Rectal smooth muscle tissue (tissue), 1 donor: ENCODE measurements around the gene PEX26.
A peak's percentile ranks its signal among the peaks of the same experiment; 100 is the strongest.
"Not testable (repeated sequence)": the region's sequence is repeated elsewhere in the genome, so short reads cannot be mapped to it uniquely, and the experiment has no call there.

Experiments used
- H3K27ac ChIP-seq: one replicate; pipeline ENCODE4 v1.7.0; 2013; ENCODE audit warnings: low read depth, low read length, inconsistent platforms
- H3K27me3 ChIP-seq: one replicate; pipeline ENCODE4 v1.7.0; 2013; ENCODE audit warnings: low read length; ENCODE audit not compliant: control insufficient read depth, insufficient read depth
- H3K36me3 ChIP-seq: one replicate; pipeline ENCODE4 v1.7.0; 2013; ENCODE audit warnings: low read length; ENCODE audit not compliant: control insufficient read depth, insufficient read depth
- H3K4me1 ChIP-seq: one replicate; pipeline ENCODE4 v1.7.0; 2013; ENCODE audit warnings: low read length; ENCODE audit not compliant: control insufficient read depth, insufficient read depth
- H3K4me3 ChIP-seq: one replicate; pipeline ENCODE4 v1.7.0; 2013; ENCODE audit warnings: low read length
- H3K9ac ChIP-seq: one replicate; pipeline ENCODE4 v1.7.0; 2013; ENCODE audit warnings: low read length

The PEX26 gene

DNA sequence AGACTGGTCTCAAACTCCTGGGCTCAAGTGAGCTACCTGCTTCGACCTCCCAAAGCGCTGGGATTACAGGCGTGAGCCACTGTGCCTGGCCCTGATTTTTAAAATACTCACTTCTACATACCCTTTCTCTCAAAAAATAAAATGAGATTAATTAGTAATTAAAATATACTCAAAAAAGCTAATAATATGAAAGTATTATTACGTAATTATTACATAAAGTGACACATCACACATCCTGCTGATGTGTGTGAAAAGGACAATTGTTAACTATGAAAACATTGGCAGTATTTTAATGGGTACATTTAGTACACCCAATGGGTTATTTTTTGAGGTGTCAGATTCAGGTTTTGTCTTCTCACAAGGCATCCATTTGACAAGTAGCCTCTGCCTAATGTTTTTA lies 32.0 kb upstream of the PEX26 start:
- Histone ChIP-seq H3K4me3 (no peak overlapping the region), H3K4me1 (peaks cover 6% of the 10 kb centered on the region), H3K27me3 (no peaks in the 10 kb centered on the region), H3K27ac (no peak overlapping the region), H3K36me3 (no peaks in the 10 kb centered on the region), H3K9ac (no peak overlapping the region)

DNA sequence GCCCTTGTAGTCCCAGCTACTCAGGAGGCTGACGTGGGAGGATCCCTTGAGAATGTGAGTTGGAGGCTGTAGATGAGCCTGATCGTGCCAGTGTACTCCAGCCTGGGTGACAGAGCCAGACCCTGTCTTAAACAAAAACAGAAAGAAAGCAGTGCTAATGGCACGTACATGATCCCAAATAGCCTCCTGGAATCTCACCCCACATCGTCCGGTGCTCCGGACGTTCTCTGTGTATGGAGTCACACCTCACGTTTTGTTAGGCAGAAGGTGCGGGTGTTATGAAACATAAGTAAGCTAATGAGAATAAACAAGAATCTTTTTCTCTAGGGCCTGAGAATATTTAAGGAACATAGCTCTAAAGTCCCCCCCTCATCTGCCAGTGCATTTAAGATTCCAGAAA lies 29.7 kb upstream of the PEX26 start:
- Histone ChIP-seq H3K4me1 (peaks cover 6% of the 10 kb centered on the region), H3K9ac (no peak overlapping the region), H3K36me3 (no peaks in the 10 kb centered on the region), H3K27me3 (no peaks in the 10 kb centered on the region), H3K4me3 (peak overlapping the region; percentile 41), H3K27ac (peak overlapping the region; percentile 62)

DNA sequence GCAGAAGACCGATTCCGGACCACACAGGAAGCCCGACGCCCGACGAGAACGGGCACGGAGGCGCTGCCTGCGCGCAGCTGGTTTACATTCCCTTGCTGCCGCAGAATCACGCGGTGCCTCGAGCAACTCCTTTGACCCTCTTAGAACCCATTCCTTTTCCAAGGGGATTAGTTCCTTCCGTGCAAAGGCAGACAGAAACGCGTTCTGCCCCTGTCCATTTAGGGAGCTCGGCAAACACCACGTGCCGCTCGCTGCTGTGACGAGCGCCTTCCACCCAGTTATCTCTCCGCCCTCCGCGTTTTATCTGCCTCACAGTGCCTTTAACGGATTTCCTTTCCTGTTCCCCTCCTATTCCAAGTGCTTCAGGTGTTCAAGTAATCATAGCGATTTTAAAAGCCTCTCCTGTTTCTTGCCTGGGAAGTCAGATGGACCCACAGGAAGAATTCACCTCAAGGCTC lies 29.3 kb upstream of the PEX26 start:
- no peaks in the 10 kb centered on the region for H3K27me3 ChIP-seq
- H3K9ac ChIP-seq, result no peak overlapping the region
- peaks cover 6% of the 10 kb centered on the region for H3K4me1 ChIP-seq
- H3K36me3 ChIP-seq, result no peaks in the 10 kb centered on the region
- peak overlapping the region; percentile 41 for H3K4me3 ChIP-seq
- peak overlapping the region; percentile 62 for H3K27ac ChIP-seq

DNA sequence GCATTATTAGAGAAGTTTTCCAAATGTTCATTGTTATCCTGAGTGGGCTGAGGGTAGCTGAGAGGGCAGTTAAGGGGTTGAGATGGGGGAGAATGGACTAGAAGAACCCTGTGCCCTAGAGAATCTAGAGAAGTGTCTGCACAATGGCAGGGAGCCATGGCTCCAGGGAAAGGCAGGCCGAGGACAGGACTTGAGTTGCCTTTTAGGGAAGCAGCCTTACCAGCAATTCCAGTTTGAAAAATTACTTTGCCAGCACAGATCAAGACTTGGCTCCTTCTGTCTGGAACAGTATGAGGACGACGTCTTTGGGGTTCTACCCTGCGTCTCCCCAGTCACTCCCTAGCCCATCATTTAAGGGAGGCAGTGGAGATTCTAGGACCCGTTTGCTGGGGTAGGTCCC lies 27.7 kb upstream of the PEX26 start:
- no peaks in the 10 kb centered on the region for H3K36me3 ChIP-seq
- no peak overlapping the region for H3K9ac ChIP-seq
- no peaks in the 10 kb centered on the region for H3K27me3 ChIP-seq
- no peak overlapping the region for H3K4me3 ChIP-seq
- H3K4me1 ChIP-seq, result peaks cover 6% of the 10 kb centered on the region
- peak overlapping the region; percentile 78 for H3K27ac ChIP-seq

DNA sequence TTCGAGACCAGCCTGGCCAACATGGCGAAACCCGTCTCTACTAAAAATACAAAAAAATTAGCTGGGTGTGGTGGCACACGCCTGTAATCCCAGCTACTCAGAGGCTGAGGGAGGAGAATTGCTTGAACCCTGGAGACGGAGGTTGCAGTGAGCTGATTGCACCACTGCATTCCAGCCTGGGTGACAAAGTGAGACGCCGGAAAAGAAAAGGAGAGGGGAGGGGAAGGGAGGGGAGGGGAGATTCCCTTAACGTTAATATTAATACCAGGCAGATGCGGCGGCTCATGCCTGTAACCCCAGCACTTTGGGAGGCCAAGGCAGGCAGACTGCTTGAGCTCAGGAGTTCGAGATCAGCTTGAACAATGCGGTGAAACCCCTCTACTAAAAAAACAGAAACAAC lies 26.7 kb upstream of the PEX26 start:
- not testable (repeated sequence) for H3K36me3 ChIP-seq, H3K27me3 ChIP-seq, H3K4me3 ChIP-seq, H3K9ac ChIP-seq, H3K27ac ChIP-seq
- peaks cover 13% of the 10 kb centered on the region for H3K4me1 ChIP-seq

DNA sequence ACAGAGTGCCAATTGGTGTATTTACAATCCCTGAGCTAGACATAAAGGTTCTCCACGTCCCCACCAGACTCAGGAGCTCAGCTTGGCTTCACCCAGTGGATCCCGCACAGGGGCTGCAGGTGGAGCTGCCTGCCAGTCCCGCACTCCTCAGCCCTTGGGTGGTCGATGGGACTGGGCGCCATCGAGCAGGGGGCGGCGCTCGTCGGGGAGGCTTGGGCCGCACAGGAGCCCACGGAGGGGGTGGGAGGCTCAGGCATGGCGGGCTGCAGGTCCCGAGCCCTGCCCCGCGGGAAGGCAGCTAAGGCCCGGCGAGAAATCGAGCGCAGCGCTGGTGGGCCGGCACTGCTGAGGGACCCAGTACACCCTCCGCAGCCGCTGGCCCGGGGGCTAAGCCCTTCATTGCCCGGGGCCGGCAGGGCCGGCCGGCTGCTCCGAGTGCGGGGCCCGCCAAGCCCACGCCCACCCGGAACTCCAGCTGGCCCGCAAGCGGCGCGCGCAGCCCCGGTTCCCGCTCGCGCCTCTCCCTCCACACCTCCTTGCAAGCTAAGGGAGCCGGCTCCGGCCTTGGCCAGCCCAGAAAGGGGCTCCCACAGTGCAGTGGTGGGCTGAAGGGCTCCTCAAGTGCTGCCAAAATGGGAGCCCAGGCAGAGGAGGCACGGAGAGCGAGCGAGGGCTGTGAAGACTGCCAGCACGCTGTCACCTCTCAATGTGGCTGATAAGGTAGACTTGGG lies 24.4 kb upstream of the PEX26 start:
- not testable (repeated sequence) for H3K36me3 ChIP-seq, H3K4me3 ChIP-seq, H3K27ac ChIP-seq, H3K27me3 ChIP-seq, H3K9ac ChIP-seq
- H3K4me1 ChIP-seq, result peaks cover 31% of the 10 kb centered on the region

DNA sequence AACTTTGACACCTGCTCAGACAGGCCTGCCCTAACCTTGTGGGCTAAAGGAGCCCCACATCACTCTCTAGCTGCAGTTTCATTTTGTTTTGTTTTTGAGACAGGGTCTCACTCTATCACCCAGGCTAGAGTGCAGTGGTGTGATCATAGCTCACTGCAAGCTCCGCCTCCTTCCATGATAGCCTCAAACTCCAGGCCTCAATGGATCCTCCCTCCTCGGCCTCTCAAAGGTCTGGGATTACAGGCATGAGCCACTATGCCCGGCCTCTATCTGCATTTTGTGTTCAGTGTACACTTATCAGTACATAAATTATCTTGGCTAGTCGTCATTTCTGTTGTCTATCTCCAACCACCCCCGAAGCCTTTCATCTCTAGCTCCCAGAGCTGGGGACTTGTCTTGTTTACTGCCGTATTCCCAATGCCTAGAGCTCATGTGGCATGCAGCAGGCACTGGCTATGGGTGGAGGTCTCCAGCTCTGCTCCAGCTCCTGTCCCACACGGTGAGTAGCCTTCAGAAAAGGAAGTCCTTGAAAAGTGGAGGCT lies 22.1 kb upstream of the PEX26 start:
- H3K4me3 ChIP-seq, result no peak overlapping the region
- H3K27me3 ChIP-seq, result no peaks in the 10 kb centered on the region
- H3K4me1 ChIP-seq, result peaks cover 31% of the 10 kb centered on the region
- H3K36me3 ChIP-seq, result no peaks in the 10 kb centered on the region
- H3K9ac ChIP-seq, result no peak overlapping the region
- peak overlapping the region; percentile 77 for H3K27ac ChIP-seq

DNA sequence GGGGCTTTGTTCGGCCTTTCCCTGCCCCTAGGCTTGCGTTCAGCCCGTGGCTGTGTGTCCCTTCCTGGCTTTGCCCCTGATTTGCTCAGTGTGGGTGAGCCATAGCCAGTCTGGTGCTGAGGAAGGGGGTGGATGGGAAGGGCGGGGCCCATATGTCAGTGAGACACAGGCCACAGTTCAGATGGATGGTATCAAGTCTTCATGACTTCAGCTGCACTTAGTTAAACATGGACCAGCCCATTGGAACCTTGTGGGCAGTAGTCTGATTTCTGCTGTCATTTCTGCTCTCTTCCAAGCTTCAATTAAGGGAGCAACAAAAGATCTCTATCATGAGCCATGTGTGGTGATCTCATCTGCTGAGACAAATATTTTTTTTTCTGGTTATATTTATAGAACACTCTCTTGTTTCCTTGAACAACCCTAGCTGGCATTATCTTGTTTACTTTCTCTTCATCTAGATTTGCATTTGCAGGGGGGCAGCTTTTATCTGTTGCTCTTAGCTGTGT lies 21.6 kb upstream of the PEX26 start:
- peak overlapping the region; percentile 77 for H3K27ac ChIP-seq
- H3K4me3 ChIP-seq, result no peak overlapping the region

DNA sequence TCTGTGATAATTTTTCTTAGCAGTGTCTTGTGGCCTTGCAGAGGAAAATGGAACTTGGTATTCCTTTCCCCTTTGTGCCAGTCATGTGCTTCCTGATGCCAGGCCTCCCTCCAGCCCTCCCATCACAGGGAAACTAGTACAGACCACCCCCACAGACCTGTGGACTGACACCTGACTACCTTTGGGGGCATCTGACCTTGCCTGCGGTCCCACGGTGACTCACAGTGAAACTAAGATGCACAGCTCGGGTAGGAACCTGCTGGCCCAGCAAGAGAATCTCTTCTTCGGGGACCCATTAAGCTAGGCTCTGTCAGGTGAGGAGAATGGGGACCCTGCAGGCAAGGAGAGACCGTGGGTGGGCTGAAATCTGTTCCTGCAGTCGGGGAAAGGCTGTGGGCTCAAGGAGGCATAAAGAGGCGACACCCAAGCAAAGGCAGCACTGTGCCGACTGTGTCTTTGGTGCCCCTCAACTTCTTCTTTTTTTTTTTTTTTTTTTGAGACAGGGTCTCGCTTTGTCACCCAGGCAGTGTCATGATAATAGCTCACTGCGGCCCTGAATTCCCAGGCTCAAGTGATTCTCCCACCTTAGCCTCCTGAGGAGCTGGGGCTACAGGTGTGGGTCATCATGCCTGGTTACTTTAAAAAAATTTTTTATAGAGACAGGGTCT lies 20.8 kb upstream of the PEX26 start:
- H3K27ac ChIP-seq, result peak overlapping the region; percentile 77
- peaks cover 38% of the 10 kb centered on the region for H3K4me1 ChIP-seq
- H3K27me3 ChIP-seq, result no peaks in the 10 kb centered on the region
- H3K4me3 ChIP-seq, result peak overlapping the region; percentile 33
- H3K36me3 ChIP-seq, result no peaks in the 10 kb centered on the region
- no peak overlapping the region for H3K9ac ChIP-seq

More for the DNA sequence above, 21.6 kb upstream of the PEX26 start:
- Histone ChIP-seq H3K27me3 (no peaks in the 10 kb centered on the region), H3K9ac (no peak overlapping the region), H3K4me1 (peaks cover 35% of the 10 kb centered on the region), H3K36me3 (no peaks in the 10 kb centered on the region)

DNA sequence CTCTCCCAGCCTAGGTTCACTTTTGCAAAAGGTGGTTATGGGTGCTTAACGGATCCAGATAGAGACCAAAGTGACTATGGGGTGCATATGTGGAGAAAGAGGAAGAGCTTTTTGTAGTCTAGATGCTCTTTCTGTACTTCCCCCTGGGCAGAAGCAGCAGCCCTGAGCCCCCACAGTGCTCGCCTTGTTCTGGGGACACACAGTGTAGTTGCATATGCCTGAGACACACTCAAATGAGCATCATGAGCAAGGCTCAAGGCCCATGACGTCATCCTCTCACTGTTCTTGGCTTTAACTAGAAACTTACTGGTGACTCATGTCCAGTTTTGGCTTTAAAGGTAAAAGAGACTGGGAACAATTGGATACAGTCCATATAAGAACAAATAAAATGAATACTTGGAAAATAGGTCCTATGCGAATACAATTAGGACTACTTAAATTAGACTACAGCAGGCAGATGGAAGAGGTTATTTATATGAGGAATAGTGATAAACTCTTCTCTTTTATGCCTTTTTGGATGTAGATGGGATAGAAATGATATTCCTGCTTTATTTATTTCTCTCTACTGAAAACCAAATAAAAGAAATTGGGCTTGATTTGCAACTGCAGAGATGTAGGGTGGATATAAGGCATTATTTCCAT lies 20.1 kb upstream of the PEX26 start:
- H3K27ac ChIP-seq, result peak overlapping the region; percentile 77

DNA sequence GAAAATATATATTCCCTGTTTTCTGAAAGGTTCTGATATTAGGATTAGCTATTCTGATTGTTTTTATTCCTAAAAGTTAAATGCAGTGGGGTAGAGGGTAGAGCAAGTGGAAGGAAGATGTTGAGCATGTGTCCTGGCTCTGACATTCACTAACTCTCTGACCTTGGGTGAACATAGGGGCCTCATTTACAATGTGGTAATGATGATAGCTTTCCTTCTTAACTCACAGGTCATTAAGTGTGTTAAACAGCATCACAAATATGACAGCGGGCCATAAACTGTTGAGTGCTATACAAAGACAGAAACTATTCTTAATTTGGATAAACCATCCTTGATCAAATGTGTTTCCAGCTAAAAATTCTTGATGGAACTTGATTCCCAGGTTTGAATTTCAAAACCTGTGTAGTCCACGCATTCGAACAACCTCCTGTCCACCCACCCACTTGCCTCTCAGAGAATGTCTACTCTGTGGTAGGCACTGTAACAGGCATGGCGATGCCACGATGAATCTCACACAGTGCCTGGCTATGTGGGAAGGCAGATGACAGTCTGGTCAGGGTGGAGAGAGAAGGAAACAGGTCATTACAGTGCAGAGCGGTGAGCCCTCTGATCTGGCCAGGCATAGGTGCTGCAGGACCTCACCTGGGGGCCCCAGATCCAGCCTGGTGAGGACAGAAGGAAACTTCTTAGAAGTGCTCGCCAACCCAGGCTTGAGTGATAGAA lies 19.3 kb upstream of the PEX26 start:
- peak overlapping the region; percentile 77 for H3K27ac ChIP-seq
- H3K4me3 ChIP-seq, result no peak overlapping the region
- no peaks in the 10 kb centered on the region for H3K27me3 ChIP-seq
- H3K36me3 ChIP-seq, result no peaks in the 10 kb centered on the region
- peaks cover 38% of the 10 kb centered on the region for H3K4me1 ChIP-seq
- H3K9ac ChIP-seq, result no peak overlapping the region

More for the DNA sequence above, 20.1 kb upstream of the PEX26 start:
- Histone ChIP-seq H3K4me1 (peaks cover 38% of the 10 kb centered on the region), H3K36me3 (no peaks in the 10 kb centered on the region), H3K4me3 (no peak overlapping the region), H3K27me3 (no peaks in the 10 kb centered on the region), H3K9ac (no peak overlapping the region)

DNA sequence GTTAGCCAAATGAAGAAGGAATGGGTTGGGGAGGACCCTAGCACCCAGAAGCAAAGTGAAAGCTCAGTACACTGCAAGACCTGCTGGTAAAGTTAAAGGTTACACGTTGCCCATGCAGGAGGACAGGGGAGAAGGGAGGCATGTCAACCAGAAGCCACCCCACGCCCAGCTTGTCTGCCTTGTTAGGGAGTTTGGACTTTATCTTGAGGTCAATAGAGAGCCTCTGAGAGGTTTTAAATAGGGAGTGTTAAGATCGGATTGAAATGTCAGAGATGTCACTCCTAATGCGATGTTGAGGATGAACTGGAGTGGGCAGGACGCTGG lies 18.7 kb upstream of the PEX26 start:
- Histone ChIP-seq H3K36me3 (no peaks in the 10 kb centered on the region), H3K27me3 (no peaks in the 10 kb centered on the region), H3K27ac (peak overlapping the region; percentile 77), H3K4me1 (peaks cover 38% of the 10 kb centered on the region), H3K4me3 (no peak overlapping the region), H3K9ac (no peak overlapping the region)
